Heart right ventricle (tissue), 16 donors: Measurements from ENCODE around the gene PATL2. TPM values are rescaled to one million over a fixed set of nuclear protein-coding genes. Genes with fewer than 3 reads are reported as not detected.
"Not testable (repeated sequence)": the region's sequence is repeated elsewhere in the genome, so short reads cannot be mapped to it uniquely, and the experiment has no call there.

Source experiments
- ATAC-seq, 8 donors: fragments of 200-7000 bp; cut with Tn5 transposase; one replicate each; pipeline ENCODE4 v1.9.1; 2020; ENCODE audit warnings: mild to moderate bottlenecking in 8 of 8, moderate library complexity in 8 of 8, moderate number of reproducible peaks in 1 of 8
- DNase-seq, 2 donors: peaks; one replicate each; pipeline ENCODE4 v3.0.0-alpha.2; 2020
- H3K27ac ChIP-seq, 10 donors: fragments of 200-600 bp; sonication (generic) in 2 of 10; one replicate each; pipeline versions ENCODE4 v1.5.0 to v1.8.0; 2020 to 2022; ENCODE audit warnings: mild to moderate bottlenecking in 3 of 10
- H3K27me3 ChIP-seq, 7 donors: fragments of 200-600 bp; one replicate each; pipeline ENCODE4 v1.8.0; 2021 to 2022; ENCODE audit warnings: mild to moderate bottlenecking in 2 of 7
- H3K36me3 ChIP-seq, 9 donors: fragments of 200-600 bp; sonication (generic) in 1 of 9; one replicate each; pipeline versions ENCODE4 v1.5.0 to v1.8.0; 2020 to 2022; ENCODE audit warnings: mild to moderate bottlenecking in 2 of 9
- H3K4me1 ChIP-seq, 9 donors: fragments of 200-600 bp; sonication (generic) in 1 of 9; one replicate each; pipeline versions ENCODE4 v1.5.0 to v1.8.0; 2020 to 2022; ENCODE audit warnings: mild to moderate bottlenecking in 4 of 9
- H3K4me3 ChIP-seq, 10 donors: fragments of 200-600 bp; sonication (generic) in 2 of 10; one replicate each; pipeline versions ENCODE4 v1.5.0 to v1.8.0; 2020 to 2022; ENCODE audit warnings: mild to moderate bottlenecking in 7 of 10, moderate library complexity in 2 of 10
- H3K9me3 ChIP-seq, 11 donors: fragments of 200-600 bp in 10 of 11; sonication (generic) in 2 of 11; one replicate each; pipeline versions ENCODE4 v1.5.0 to v1.8.0; 2013 to 2022; ENCODE audit warnings: mild to moderate bottlenecking in 2 of 11, control low read depth in 1 of 11, moderate library complexity in 1 of 11
- CTCF ChIP-seq, 9 donors: fragments of 200-600 bp; sonication (generic) in 2 of 9; IDR thresholded peaks; one replicate each; pipeline versions ENCODE4 v1.5.0 to v1.8.0; 2021 to 2022; ENCODE audit warnings: antibody characterized with exemption in 9 of 9, mild to moderate bottlenecking in 5 of 9, moderate library complexity in 1 of 9
- WGBS, 2 donors: extraction: QIAGEN DNeasy Blood & Tissue Kit; methylation state at CpG; one replicate each; pipeline ENCODE4 v1.1.7; 2013; ENCODE audit warnings: inconsistent platforms in 1 of 2; 5-methylcytosine and 5-hydroxymethylcytosine counted together
- intact Hi-C, 10 donors: fragments of 100-400 bp; cut with DNase I; formaldehyde crosslinking; loops; one replicate each; pipeline versions ENCODE4 v1.11.1 to v1.14.2; 2022
- polyA plus RNA-seq, 2 donors: library from polyadenylated mRNA; stranded (reverse); fragments of 200-250 nt; gene quantifications; one replicate each; pipeline ENCODE4 v1.2.3, GENCODE V29; 2013
- total RNA-seq, 10 donors: library from RNA; stranded (reverse); fragmentation: NEBNext Ultra II Directional in 3 of 10; extraction: Animal tissue kit (Norgen Biotek cat#: 25700) in 3 of 10; gene quantifications; one replicate each; pipeline versions ENCODE4 v1.2.1 to v1.2.4, GENCODE V29; 2021 to 2023
- donor health status: Arrhythmogenic right ventricular cardiomyopathy.
- donor health status: ischemic (EF 13 %, LVEDD 7.1; RV severe dilation, severe dysfunction).
- donor health status: healthy with polysubstance abuse.
- donor health status: DM: no; HTN: yes; CAD: no.
- donor health status: DM: no; HTN: no; CAD: no.
- donor health status: ischemic (EF 25% LVEDD 6.9; RV normal size, moderate dysfunction).
- donor health status: ischemic (EF 25% LVEDD 5.7; RV mildly dilated, moderate dysfunction).
- donor health status: healthy.
- donor health status: DM: yes; HTN: yes; CAD: no.
- donor health status: Ischemic cardiomyopathy.
- donor health status: ischemic (EF 35%, LVEDD 5.7; RV mildly dilated, moderate dysfunction).
- donor health status: nonischemic (EF 11% LVEDD 7.7; RV severe dilation, severe dysfunction).
- donor health status: DM: yes; HTN: yes; CAD: no.
- donor health status: PGD.
- donor health status: ischemic (EF 29% LVEDD 5.4; RV normal size, mild dysfunction).
- donor health status: nonischemic (EF 23%, LVEDD 6.1; RV moderate dilation, normal function).

Gene PATL2
- total and polyA plus RNA-seq, 12 donors, result 0.33 to 8.6 (median 2.7) TPM

- peak; percentile 29 to 31 for DNase-seq
- H3K4me3 ChIP-seq, result peak overlapping the region; percentile 66 to 87 (median 74)
- peaks cover 3 to 76% (median 43%) of the 10 kb centered on the region in 9 donors for H3K4me1 ChIP-seq
- whole genome bisulfite sequencing, 2 donors, result 1 to 2% methylated on average over 21 of the region's 21 CpGs
- H3K27me3 ChIP-seq, result no peaks in the 10 kb centered on the region
- intact Hi-C loops, result loop anchor here in 6 of 10 donors (1.0 to 10.0 kb wide), 6 partner anchors 17 to 155 kb away; partner anchors contain the start of genes SPG11 (in 4 of the 6), B2M (in 2 of the 6) and PATL2 (in 2 of the 6)
- no peaks in the 10 kb centered on the region for H3K9me3 ChIP-seq
- ATAC-seq, result peak; percentile 9 to 52 (median 40)
- H3K27ac ChIP-seq, result peak overlapping the region; percentile 95 to 99 (median 98)
- TF ChIP-seq CTCF (IDR thresholded peaks at IDR 0.05), result no peak
- peaks cover 0 to 17% (median 6%) of the 10 kb centered on the region in 9 donors for H3K36me3 ChIP-seq
These were observed 18.4 kb upstream of the PATL2 start for GRCh38 chr15:44729408-44730127.

GRCh38 chr15:44728576-44729407 lies 17.7 kb upstream of the PATL2 start:
- H3K36me3 ChIP-seq, result peaks cover 0 to 17% (median 6%) of the 10 kb centered on the region in 9 donors
- intact Hi-C loops, result loop anchor here in 7 of 10 donors (1.0 to 2.0 kb wide), 4 partner anchors 16 to 66 kb away; partner anchors contain the start of genes B2M (in 5 of the 7), PATL2 (in 5 of the 7) and SPG11 (in 4 of the 7)
- peak in 1 of 9 donors; percentile 12 for TF ChIP-seq CTCF (IDR thresholded peaks at IDR 0.05)

DNA sequence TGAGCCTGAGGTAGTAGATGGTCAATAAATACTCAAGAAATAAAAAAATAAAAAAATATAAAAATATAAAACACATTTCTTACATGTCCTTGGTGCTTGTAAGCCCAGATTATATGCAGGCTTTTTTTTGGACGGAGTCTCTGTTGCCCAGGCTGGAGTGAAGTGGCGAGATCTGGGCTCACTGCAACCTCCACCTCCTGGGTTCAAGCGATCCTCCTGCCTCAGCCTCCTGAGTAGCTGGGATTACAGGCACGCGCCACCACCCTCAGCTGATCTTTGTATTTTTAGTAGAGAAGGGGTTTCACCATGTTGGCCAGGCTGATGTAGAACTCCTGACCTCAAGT lies 17.1 kb upstream of the PATL2 start:
- Histone ChIP-seq H3K36me3 (peaks cover 0 to 17% (median 6%) of the 10 kb centered on the region in 9 donors), H3K4me3 (peak overlapping the region in 9 of 10 donors; percentile 21 to 84 (median 71)), H3K27ac (peak overlapping the region; percentile 69 to 99 (median 98)), H3K4me1 (peaks cover 3 to 79% (median 43%) of the 10 kb centered on the region in 9 donors)
- not testable (repeated sequence) for DNase-seq, H3K9me3 ChIP-seq, H3K27me3 ChIP-seq, ATAC-seq
- intact Hi-C loops, result loop anchor here in 7 of 10 donors (1.0 to 2.0 kb wide), 4 partner anchors 15 to 65 kb away; partner anchors contain the start of genes B2M (in 4 of the 7), PATL2 (in 4 of the 7) and SPG11 (in 4 of the 7)
- 67 to 69% methylated on average over 5 of the region's 5 CpGs for WGBS, 2 donors

More at GRCh38 chr15:44728576-44729407, 17.7 kb upstream of the PATL2 start:
- ATAC-seq (peak; percentile 94 to 99 (median 96)), DNase-seq (peak; percentile 92 to 98)
- peak overlapping the region; percentile 66 to 87 (median 74) for H3K4me3 ChIP-seq
- peaks cover 3 to 75% (median 43%) of the 10 kb centered on the region in 9 donors for H3K4me1 ChIP-seq
- peak overlapping the region; percentile 95 to 99 (median 98) for H3K27ac ChIP-seq
- H3K9me3 ChIP-seq, result no peaks in the 10 kb centered on the region
- H3K27me3 ChIP-seq, result no peaks in the 10 kb centered on the region
- 0% methylated on average over 35 to 36 of the region's 36 CpGs for WGBS, 2 donors

DNA sequence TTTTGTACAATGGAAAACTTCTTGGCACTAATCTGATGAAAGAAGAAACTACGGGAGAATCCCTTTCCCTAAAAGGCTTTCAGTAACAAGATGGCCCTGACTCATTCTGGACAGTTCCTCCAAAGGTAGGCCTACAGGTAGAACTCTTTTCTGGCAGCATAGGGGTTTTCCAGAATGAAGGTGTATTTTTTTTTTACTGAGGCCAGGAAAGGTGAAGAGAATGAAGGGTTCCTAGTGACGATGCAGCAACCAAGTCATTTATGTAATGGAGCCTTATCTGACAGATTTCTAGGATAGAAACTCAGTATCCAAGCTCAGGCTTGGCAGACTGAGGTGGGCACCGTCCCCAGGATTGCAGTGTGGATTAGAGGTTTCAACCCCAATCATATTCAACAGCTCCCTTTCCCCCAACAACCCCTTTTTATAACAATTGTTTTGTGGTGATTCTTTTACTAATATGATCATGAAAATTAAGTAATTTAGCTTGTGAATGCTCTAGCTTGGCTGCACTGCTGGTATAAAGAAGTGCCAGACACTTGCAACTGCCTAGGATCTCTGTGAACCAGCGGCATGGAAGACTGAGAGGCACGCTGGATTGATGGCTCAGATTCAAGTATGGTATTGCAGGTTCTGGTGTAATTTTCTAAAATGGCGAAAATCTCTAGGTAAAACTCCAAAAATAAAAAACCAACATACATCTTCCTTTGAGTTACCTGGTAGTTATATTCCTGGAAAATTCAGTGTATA lies 16.5 kb upstream of the PATL2 start:
- intact Hi-C loops, result loop anchor here in 7 of 10 donors (1.0 to 2.0 kb wide), 4 partner anchors 15 to 65 kb away; partner anchors contain the start of genes B2M (in 4 of the 7), PATL2 (in 4 of the 7) and SPG11 (in 4 of the 7)
- Histone ChIP-seq H3K27ac (peak overlapping the region; percentile 69 to 99 (median 98)), H3K36me3 (peaks cover 0 to 16% (median 6%) of the 10 kb centered on the region in 9 donors), H3K4me1 (peaks cover 3 to 84% (median 43%) of the 10 kb centered on the region in 9 donors), H3K27me3 (no peaks in the 10 kb centered on the region), H3K9me3 (no peaks in the 10 kb centered on the region), H3K4me3 (peak overlapping the region in 5 of 10 donors; percentile 66 to 79 (median 71))
- ATAC-seq (no peak), DNase-seq (no peak)
- 83 to 87% methylated on average over 6 of the region's 6 CpGs for WGBS, 2 donors
- TF ChIP-seq CTCF (IDR thresholded peaks at IDR 0.05), result no peak
